GM10248 (cell line): ENCODE measurements around the gene OR5AN1.
A peak's percentile ranks its signal among the peaks of the same experiment; 100 is the strongest.
"Not testable (repeated sequence)": the region's sequence is repeated elsewhere in the genome, so short reads cannot be mapped to it uniquely, and the experiment has no call there.

ENCODE experiments used
- CTCF ChIA-PET: fragments of 300-600 bp; sonication (Branson Sonifier 250); formaldehyde crosslinking; extraction: SDS; loops from one replicate; lab custom pipeline; 2021; ENCODE audit warnings: antibody characterized with exemption; lab: Yijun Ruan, JAX
- POLR2A ChIA-PET: fragments of 350-650 bp; sonication (Branson Sonifier 250); formaldehyde crosslinking; extraction: SDS; loops from one replicate; lab custom pipeline; 2020; ENCODE audit warnings: antibody characterized with exemption; lab: Yijun Ruan, JAX
- DNase-seq: peaks from one replicate; pipeline ENCODE4 v3.0.0; 2012; ENCODE audit errors: extremely low spot score
- TF ChIP-seq, protein P1 (sequence below): IDR thresholded peaks from 2 replicates; pipeline ENCODE4 v1.5.1; 2012; ENCODE audit warnings: mild to moderate bottlenecking, low read depth; ENCODE audit errors: extremely low read depth, missing control alignments, control extremely low read depth

OR5AN1 gene

DNA sequence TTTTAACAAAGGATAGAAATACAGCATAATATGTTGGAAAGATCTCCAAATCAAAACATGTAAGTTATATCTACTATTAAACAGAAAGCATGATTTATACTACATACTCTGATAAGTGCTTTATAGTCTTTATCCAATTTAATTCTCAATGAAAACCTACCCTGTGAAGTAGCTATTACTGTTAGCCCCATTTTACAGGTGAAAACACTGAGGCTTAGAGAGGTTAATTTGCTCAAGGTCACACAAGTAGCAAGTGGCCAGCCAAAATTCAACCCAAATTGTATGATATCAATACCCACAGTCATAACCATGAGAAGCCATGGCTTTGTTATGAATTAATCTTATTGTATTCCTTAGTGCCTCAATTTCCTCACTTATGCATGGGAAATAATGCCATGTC lies 675 bp upstream of the OR5AN1 start:
- ChIA-PET POLR2A (no interaction called here), CTCF (interaction anchor here (1.3 kb wide), 1 partner anchor 9 kb away, joined by 4 read pairs; no protein-coding TSS in a partner anchor)
- DNase-seq, result no peak
- TF ChIP-seq, protein P1, sequence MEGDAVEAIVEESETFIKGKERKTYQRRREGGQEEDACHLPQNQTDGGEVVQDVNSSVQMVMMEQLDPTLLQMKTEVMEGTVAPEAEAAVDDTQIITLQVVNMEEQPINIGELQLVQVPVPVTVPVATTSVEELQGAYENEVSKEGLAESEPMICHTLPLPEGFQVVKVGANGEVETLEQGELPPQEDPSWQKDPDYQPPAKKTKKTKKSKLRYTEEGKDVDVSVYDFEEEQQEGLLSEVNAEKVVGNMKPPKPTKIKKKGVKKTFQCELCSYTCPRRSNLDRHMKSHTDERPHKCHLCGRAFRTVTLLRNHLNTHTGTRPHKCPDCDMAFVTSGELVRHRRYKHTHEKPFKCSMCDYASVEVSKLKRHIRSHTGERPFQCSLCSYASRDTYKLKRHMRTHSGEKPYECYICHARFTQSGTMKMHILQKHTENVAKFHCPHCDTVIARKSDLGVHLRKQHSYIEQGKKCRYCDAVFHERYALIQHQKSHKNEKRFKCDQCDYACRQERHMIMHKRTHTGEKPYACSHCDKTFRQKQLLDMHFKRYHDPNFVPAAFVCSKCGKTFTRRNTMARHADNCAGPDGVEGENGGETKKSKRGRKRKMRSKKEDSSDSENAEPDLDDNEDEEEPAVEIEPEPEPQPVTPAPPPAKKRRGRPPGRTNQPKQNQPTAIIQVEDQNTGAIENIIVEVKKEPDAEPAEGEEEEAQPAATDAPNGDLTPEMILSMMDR, result no peak

DNA sequence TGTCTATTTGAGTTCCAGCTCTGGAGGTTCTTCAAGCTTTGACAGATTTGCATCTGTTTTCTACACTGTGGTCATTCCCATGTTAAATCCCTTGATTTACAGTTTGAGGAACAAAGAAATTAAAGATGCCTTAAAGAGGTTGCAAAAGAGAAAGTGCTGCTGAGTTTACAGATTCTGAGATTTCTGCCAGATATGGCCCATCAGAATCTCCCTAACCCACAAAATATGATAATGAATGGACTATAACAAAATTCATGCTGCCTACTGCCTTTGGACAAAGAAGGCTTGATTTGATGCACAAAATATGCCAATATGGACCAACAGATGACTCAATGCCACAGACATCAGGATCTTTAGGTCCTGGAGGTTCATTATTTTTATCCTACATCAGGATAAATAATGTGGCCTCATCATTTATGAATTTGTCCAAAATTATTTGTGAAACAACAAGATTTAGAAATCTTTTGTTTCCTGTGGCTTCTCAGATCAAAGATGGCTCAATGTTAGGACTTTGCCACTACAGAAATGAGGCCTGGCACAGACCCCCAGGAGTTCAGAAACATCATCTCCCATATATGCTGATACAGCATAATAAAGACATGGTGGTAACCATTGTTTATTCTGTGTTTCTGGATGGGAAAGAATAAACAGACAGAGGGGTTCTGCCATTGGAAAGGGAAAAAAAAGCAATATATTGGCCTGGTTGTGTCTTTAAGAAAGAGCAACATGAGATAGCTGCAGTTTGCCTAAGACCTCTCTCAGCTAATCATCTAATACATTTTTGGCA lies 6.7 kb downstream of the OR5AN1 start:
- POLR2A ChIA-PET, result no interaction called here
- TF ChIP-seq, protein P1, result no peak
- CTCF ChIA-PET, result interaction anchor here (1.3 to 1.9 kb wide), 2 partner anchors 8 to 30 kb away, joined by 4 read pairs; no protein-coding TSS in a partner anchor
- DNase-seq, result no peak

DNA sequence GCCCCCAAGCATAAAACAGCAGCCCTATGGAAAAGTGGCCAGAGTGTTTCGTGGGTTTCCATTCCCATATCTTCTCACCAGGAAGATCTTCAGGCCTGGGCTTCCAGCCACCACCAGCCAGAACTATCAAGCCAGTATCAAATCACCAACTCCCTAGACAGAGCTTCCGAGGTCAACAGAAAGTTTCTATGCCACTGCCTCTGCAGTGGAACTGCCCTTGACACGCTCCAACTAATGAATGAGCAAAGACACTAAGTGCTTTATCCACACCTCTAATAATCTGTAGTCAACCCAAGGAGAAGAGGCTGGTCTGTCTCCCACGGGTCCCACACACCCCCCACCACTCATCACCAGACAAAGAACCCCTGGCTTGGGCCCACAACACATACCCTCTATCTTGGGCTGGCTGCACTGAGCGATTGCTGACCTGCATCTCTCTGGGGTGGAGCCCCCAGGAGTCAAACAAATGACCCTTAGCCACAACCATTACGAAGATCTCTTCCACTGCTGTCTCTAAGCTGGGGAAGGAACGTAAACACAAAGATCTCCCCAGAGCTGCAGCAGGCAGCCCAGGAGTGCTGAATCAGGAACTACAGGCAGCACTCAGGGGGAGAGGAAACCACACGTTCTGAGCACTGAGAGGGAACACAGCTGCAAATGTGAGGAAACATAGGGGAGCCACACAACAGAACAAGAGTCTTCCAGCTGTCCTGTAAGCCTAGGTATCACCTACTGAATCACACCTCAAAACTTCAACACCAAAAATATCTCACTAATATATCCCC lies 9.7 kb downstream of the OR5AN1 start:
- CTCF ChIA-PET, result interaction anchor here (1.2 to 1.7 kb wide), 2 partner anchors 9 to 61 kb away, joined by 3 read pairs; partner anchors contain the start of gene OR5AN1
- TF ChIP-seq, protein P1, result no peak
- DNase-seq, result no peak
- POLR2A ChIA-PET, result no interaction called here

DNA sequence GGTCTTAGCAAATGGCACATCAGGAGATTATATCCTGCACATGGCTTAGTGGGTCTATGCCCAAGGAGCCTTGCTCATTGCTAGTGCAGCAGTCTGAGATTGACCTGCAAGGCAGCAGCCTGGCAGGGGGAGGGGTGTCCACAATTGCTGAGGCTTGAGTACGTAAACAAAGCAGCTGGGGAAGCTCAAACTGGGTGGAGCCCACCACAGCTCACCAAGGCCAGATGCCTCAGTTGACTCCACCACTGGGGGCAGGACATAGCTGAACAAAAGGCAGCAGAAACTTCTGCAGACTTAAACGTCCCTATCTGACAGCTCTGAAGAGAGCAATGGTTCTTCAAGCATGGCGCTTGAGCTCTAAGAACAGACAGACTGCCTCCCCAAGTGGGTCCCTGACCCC lies 13.6 kb downstream of the OR5AN1 start:
- DNase-seq, POLR2A ChIA-PET: not testable (repeated sequence)
- CTCF ChIA-PET, result interaction anchor here (1.1 kb wide), 1 partner anchor 59 kb away, joined by 5 read pairs; no protein-coding TSS in a partner anchor

DNA sequence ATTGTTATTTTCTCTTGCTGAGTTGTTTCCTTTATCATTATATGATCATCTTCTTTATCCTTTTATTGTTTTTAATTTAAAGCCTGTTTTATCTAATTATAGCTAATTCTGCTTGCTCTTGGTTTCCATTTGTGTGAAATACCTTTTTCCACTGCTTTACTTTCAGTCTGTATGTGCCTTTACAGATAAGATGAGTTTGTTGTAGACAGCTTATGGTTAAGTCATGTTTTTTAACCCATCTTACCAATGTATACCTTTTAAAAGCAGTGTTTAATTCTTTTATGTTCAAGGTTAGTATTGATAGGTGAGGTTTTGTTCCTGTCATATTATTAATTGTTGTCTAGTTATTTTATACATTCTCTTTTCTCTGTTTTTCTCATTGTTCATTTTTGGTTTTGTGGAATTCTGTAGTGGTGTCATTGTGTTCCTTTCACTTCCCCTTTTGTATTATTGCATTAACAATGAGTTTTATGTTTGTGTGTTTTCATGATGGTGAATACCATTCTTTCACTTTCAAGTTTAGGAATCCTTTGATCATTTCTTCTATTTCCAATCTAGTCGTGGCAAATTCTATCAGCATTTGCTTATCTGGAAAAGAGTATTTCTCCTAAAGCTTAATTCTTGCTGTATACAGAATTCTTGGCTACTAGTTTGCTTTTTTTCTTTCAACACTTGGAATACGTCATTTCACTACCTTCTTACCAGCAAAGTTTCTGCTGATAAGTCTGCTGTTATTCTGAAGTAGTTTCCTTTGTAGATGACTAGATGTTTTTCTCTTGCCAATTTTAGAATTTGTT lies 21.8 kb downstream of the OR5AN1 start:
- TF ChIP-seq, protein P1, result no peak
- ChIA-PET CTCF (no interaction called here), POLR2A (no interaction called here)

DNA sequence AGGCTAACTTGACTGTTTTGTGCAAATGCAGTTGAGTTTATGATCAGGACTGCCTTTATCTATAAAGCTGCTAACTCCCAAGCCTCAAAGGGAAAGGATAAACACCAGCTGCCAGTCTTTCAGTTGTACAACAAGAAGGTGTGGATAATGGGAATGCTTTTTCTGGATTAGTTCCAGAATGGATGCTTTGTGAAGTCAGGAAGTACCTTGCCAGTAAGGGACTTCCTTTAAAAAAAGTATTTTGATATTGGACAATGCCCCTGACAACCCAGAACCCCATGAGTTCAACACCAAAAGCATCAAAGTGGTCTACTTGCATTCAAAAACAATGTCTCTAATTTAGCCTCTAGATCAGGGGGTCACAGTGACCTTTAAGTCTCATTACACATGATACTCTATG lies 35.5 kb downstream of the OR5AN1 start:
- CTCF ChIA-PET, result no interaction called here
- TF ChIP-seq, protein P1, result no peak
- POLR2A ChIA-PET, result no interaction called here
- no peak for DNase-seq

More for the DNA sequence above, 21.8 kb downstream of the OR5AN1 start:
- peak; percentile 15 for DNase-seq
